Keratinocyte (primary cell): ENCODE results near the gene RHOA. TPM values are rescaled to one million over a fixed set of nuclear protein-coding genes. Genes with fewer than 3 reads are reported as not detected.

Experiments used
- DNase-seq: peaks from one replicate; pipeline ENCODE4 v3.0.0-alpha.2; 2011; ENCODE audit warnings: low read depth, missing footprints, low spot score
- FAIRE-seq: peaks from 2 replicates; lab custom pipeline; 2011; peaks lifted over from hg19 to GRCh38; lab: Jason Lieb, UNC
- H2AFZ ChIP-seq: 2 replicates; pipeline ENCODE4 v1.6.0; 2012; ENCODE audit warnings: low read length, control low read depth, inconsistent platforms; ENCODE audit not compliant: control insufficient read depth
- H3K27ac ChIP-seq: 2 replicates; pipeline ENCODE4 v1.5.1; 2011; ENCODE audit warnings: low read length; ENCODE audit not compliant: control insufficient read depth, insufficient read depth
- H3K27me3 ChIP-seq: 3 replicates; pipeline ENCODE4 v1.6.0; 2011; ENCODE audit warnings: low read length; ENCODE audit not compliant: control insufficient read depth, insufficient read depth; ENCODE audit errors: extremely low read depth
- H3K36me3 ChIP-seq, 2 experiments: 2 replicates in 1 of 2; 3 replicates in 1 of 2; pipeline ENCODE4 v1.5.1; 2011; ENCODE audit warnings: low read length in 2 of 2, mild to moderate bottlenecking in 1 of 2; ENCODE audit not compliant: control insufficient read depth in 2 of 2, insufficient read depth in 2 of 2; ENCODE audit errors: extremely low read depth in 1 of 2
- H3K4me1 ChIP-seq: 3 replicates; pipeline ENCODE4 v1.5.1; 2011; ENCODE audit warnings: low read length; ENCODE audit not compliant: control insufficient read depth, insufficient read depth; ENCODE audit errors: extremely low read depth
- H3K4me2 ChIP-seq: 3 replicates; pipeline ENCODE4 v1.6.0; 2011; ENCODE audit warnings: low read depth, low read length; ENCODE audit not compliant: control insufficient read depth, insufficient read depth; ENCODE audit errors: extremely low read depth
- H3K4me3 ChIP-seq, 3 experiments: fragments of 200-600 bp in 1 of 3; sonication (generic) in 1 of 3; 2 replicates in 2 of 3; 3 replicates in 1 of 3; pipeline ENCODE4 v1.5.1; 2011 to 2016; ENCODE audit warnings: low read length in 3 of 3, mild to moderate bottlenecking in 3 of 3, control low read depth in 2 of 3, inconsistent platforms in 1 of 3, low read depth in 1 of 3, mixed read lengths in 1 of 3, mixed run types in 1 of 3, moderate library complexity in 1 of 3; ENCODE audit not compliant: control insufficient read depth in 2 of 3, insufficient read depth in 2 of 3; ENCODE audit errors: extremely low read depth in 1 of 3
- H3K79me2 ChIP-seq: 2 replicates; pipeline ENCODE4 v1.6.0; 2012; ENCODE audit warnings: low read length; ENCODE audit not compliant: control insufficient read depth, insufficient read depth
- H3K9ac ChIP-seq: 3 replicates; pipeline ENCODE4 v1.6.0; 2011; ENCODE audit warnings: low read length; ENCODE audit not compliant: control insufficient read depth, insufficient read depth; ENCODE audit errors: extremely low read depth
- H3K9me1 ChIP-seq: 3 replicates; pipeline ENCODE4 v1.6.0; 2011; ENCODE audit warnings: low read length; ENCODE audit not compliant: control insufficient read depth, insufficient read depth; ENCODE audit errors: extremely low read depth
- H3K9me3 ChIP-seq: 2 replicates; pipeline ENCODE4 v1.5.1; 2012; ENCODE audit warnings: low read depth, low read length; ENCODE audit not compliant: control insufficient read depth
- H4K20me1 ChIP-seq: 3 replicates; pipeline ENCODE4 v1.6.0; 2011; ENCODE audit warnings: low read length; ENCODE audit not compliant: control insufficient read depth, insufficient read depth; ENCODE audit errors: extremely low read depth
- CTCF ChIP-seq, 3 experiments: IDR thresholded peaks in 1 of 3; conservative IDR thresholded peaks in 1 of 3; optimal IDR thresholded peaks in 1 of 3; 2 replicates in 2 of 3; 3 replicates in 1 of 3; pipeline versions ENCODE3 to v1.5.1; 2011; ENCODE audit warnings: low read length in 3 of 3, mild to moderate bottlenecking in 3 of 3, moderate library complexity in 2 of 3, control low read depth in 1 of 3, inconsistent platforms in 1 of 3; ENCODE audit not compliant: insufficient read depth in 2 of 3; ENCODE audit errors: extremely low read depth in 1 of 3
- EZH2 ChIP-seq: IDR thresholded peaks from one replicate; pipeline ENCODE4 v1.6.1; 2012; ENCODE audit warnings: inconsistent platforms, mild to moderate bottlenecking, low read length, moderate library complexity
- dilution Hi-C: fragments of 300-500 bp; cut with MboI; formaldehyde crosslinking; loops from one replicate; pipeline ENCODE4 v1.7.0; 2020; ENCODE audit warnings: low sequenced_read_pairs; ENCODE audit not compliant: extremely low pct_ligation_motif_present
- polyA plus RNA-seq, 5 experiments: library from polyadenylated mRNA; depleted of rRNA in 3 of 5; stranded (reverse) in 3 of 5; stranded (forward) in 1 of 5; unstranded in 1 of 5; fragments of >200 nt; gene quantifications; 1 replicate in 1 of 5; 2 replicates in 3 of 5; 3 replicates in 1 of 5; pipeline versions ENCODE4 v1.2.1 to v1.2.3, GENCODE V29; 2011 to 2012; ENCODE audit warnings: missing spikeins in 2 of 5, low read depth in 1 of 5, low replicate concordance in 1 of 5

Gene RHOA
- polyA plus RNA-seq, 1 donor (not counting 4 experiments of a cell fraction or from before 2014, with no cell fraction given), result 332 TPM

- peaks cover 97% of the 10 kb centered on the region for H3K79me2 ChIP-seq
- DNase-seq, result no peak
- no peak overlapping the region for H3K27ac ChIP-seq
- H3K9me1 ChIP-seq, result peaks cover 6% of the 10 kb centered on the region
- no peak overlapping the region for H3K4me2 ChIP-seq
- no peak overlapping the region for H3K4me3 ChIP-seq
- H2AFZ ChIP-seq, result no peak overlapping the region
- no peak for TF ChIP-seq CTCF (optimal IDR thresholded peaks at IDR 0.05 in 1 of 3, IDR thresholded peaks at IDR 0.05 in 1 of 3, conservative IDR thresholded peaks at IDR 0.05 in 1 of 3; ENCODE audit: extremely low read depth in 1 of 3, insufficient read depth in 2 of 3, low read length in 3 of 3)
- no peak for TF ChIP-seq EZH2
- H3K27me3 ChIP-seq, result no peaks in the 10 kb centered on the region
- H3K9me3 ChIP-seq, result no peaks in the 10 kb centered on the region
- H3K36me3 ChIP-seq, result peaks cover 6 to 14% of the 10 kb centered on the region in 2 experiments
- no peak overlapping the region for H3K9ac ChIP-seq
- FAIRE-seq, result no peak
- H3K4me1 ChIP-seq, result peaks cover 8% of the 10 kb centered on the region
- dilution Hi-C loops, result no loop called here
- H4K20me1 ChIP-seq, result peaks cover 27% of the 10 kb centered on the region
Observed at GRCh38 chr3:49403891-49404290, 7.9 kb downstream of the RHOA start.

- H3K4me3 ChIP-seq, result no peak overlapping the region
- H2AFZ ChIP-seq, result no peak overlapping the region
- H3K79me2 ChIP-seq, result peaks cover 97% of the 10 kb centered on the region
- no peaks in the 10 kb centered on the region for H3K9me3 ChIP-seq
- peaks cover 7 to 16% of the 10 kb centered on the region in 2 experiments for H3K36me3 ChIP-seq
- DNase-seq, result no peak
- H3K4me2 ChIP-seq, result no peak overlapping the region
- H3K27me3 ChIP-seq, result no peaks in the 10 kb centered on the region
- H4K20me1 ChIP-seq, result peaks cover 35% of the 10 kb centered on the region
- no peak for FAIRE-seq
- no peak overlapping the region for H3K27ac ChIP-seq
- H3K9ac ChIP-seq, result no peak overlapping the region
- no peak for TF ChIP-seq CTCF (optimal IDR thresholded peaks at IDR 0.05 in 1 of 3, IDR thresholded peaks at IDR 0.05 in 1 of 3, conservative IDR thresholded peaks at IDR 0.05 in 1 of 3; ENCODE audit: extremely low read depth in 1 of 3, insufficient read depth in 2 of 3, low read length in 3 of 3)
- TF ChIP-seq EZH2, result no peak
- peaks cover 8% of the 10 kb centered on the region for H3K4me1 ChIP-seq
- peaks cover 6% of the 10 kb centered on the region for H3K9me1 ChIP-seq
- dilution Hi-C loops, result no loop called here
Observed at GRCh38 chr3:49401766-49402165, 10.0 kb downstream of the RHOA start.
